WTC11 (cell line): ENCODE results near the gene NCLN. TPM values are rescaled to one million over a fixed set of nuclear protein-coding genes. Genes with fewer than 3 reads are reported as not detected.

Experiments
- ATAC-seq: fragments of 200-7000 bp; cut with Tn5 transposase; 2 replicates; pipeline ENCODE4 v1.10.0; 2021; ENCODE audit warnings: mild to moderate bottlenecking, moderate library complexity
- CTCF ChIA-PET: fragments of 300-600 bp; sonication (Branson Sonifier 250); formaldehyde crosslinking; loops from one replicate; lab custom pipeline; 2021; ENCODE audit warnings: antibody characterized with exemption; lab: Charles Lee
- POLR2A ChIA-PET: fragments of 350-600 bp; sonication (Branson Sonifier 250); formaldehyde crosslinking; loops from one replicate; lab custom pipeline; 2021; ENCODE audit warnings: antibody characterized with exemption; lab: Charles Lee
- DNase-seq: peaks from one replicate; pipeline ENCODE4 v3.0.0; 2021; ENCODE audit warnings: low spot score
- H3K27ac Mint-ChIP-seq: 2 replicates; pipeline ENCODE4 v1.8.0; 2021; ENCODE audit warnings: mixed read lengths
- H3K27me3 Mint-ChIP-seq: 2 replicates; pipeline ENCODE4 v1.8.0; 2021; ENCODE audit warnings: low read depth, mild to moderate bottlenecking, moderate library complexity, mixed read lengths
- H3K36me3 Mint-ChIP-seq: 2 replicates; pipeline ENCODE4 v1.8.0; 2021; ENCODE audit warnings: mixed read lengths
- H3K4me1 Mint-ChIP-seq: 2 replicates; pipeline ENCODE4 v1.8.0; 2022; ENCODE audit warnings: mixed read lengths
- H3K4me3 Mint-ChIP-seq: 2 replicates; pipeline ENCODE4 v1.8.0; 2021; ENCODE audit warnings: mild to moderate bottlenecking, moderate library complexity, mixed read lengths
- H3K9me3 Mint-ChIP-seq: 2 replicates; pipeline ENCODE4 v1.8.0; 2021; ENCODE audit warnings: mixed read lengths
- ATF3 ChIP-seq: sonication (generic); formaldehyde crosslinking; conservative IDR thresholded peaks from 2 replicates; pipeline ENCODE4 v1.8.1; 2022; ENCODE audit warnings: mild to moderate bottlenecking, missing genetic modification reagents
- ATF6 ChIP-seq: sonication (generic); formaldehyde crosslinking; IDR thresholded peaks from 2 replicates; pipeline ENCODE4 v1.8.1; 2023; ENCODE audit warnings: mild to moderate bottlenecking, missing genetic modification reagents
- CREM ChIP-seq: sonication (generic); formaldehyde crosslinking; IDR thresholded peaks from 2 replicates; pipeline ENCODE4 v1.8.1; 2022; ENCODE audit warnings: mild to moderate bottlenecking, missing genetic modification reagents, moderate library complexity
- ERG ChIP-seq: fragments of 250-450 bp; sonication (Bioruptor Pico); IDR thresholded peaks from 2 replicates; pipeline ENCODE4 v1.8.0; 2021; ENCODE audit warnings: mild to moderate bottlenecking
- FOXK1 ChIP-seq: sonication (generic); formaldehyde crosslinking; IDR thresholded peaks from 2 replicates; pipeline ENCODE4 v1.8.0; 2022; ENCODE audit warnings: mild to moderate bottlenecking, moderate library complexity, missing genetic modification reagents
- MAX ChIP-seq: sonication (generic); formaldehyde crosslinking; IDR thresholded peaks from 2 replicates; pipeline ENCODE4 v1.8.0; 2022; ENCODE audit warnings: mild to moderate bottlenecking, missing genetic modification reagents
- NFE2L1 ChIP-seq: sonication (generic); formaldehyde crosslinking; IDR thresholded peaks from 2 replicates; pipeline ENCODE4 v1.8.1; 2023; ENCODE audit warnings: missing genetic modification reagents
- NR2C2 ChIP-seq: sonication (generic); formaldehyde crosslinking; IDR thresholded peaks from 2 replicates; pipeline ENCODE4 v1.8.0; 2022; ENCODE audit warnings: mild to moderate bottlenecking, missing genetic modification reagents
- OVOL2 ChIP-seq: fragments of 250-450 bp; sonication (Bioruptor Pico); IDR thresholded peaks from 2 replicates; pipeline ENCODE4 v1.9.0; 2021; ENCODE audit warnings: mild to moderate bottlenecking, borderline replicate concordance
- PRDM15 ChIP-seq: sonication (generic); formaldehyde crosslinking; IDR thresholded peaks from 2 replicates; pipeline ENCODE4 v1.8.0; 2022; ENCODE audit warnings: missing genetic modification reagents
- STAT6 ChIP-seq: sonication (generic); formaldehyde crosslinking; conservative IDR thresholded peaks from 2 replicates; pipeline ENCODE4 v1.8.1; 2023; ENCODE audit warnings: mild to moderate bottlenecking, low read depth, missing genetic modification reagents, moderate library complexity
- TEAD4 ChIP-seq: sonication (generic); formaldehyde crosslinking; IDR thresholded peaks from 2 replicates; pipeline ENCODE4 v1.8.0; 2022; ENCODE audit warnings: mild to moderate bottlenecking, missing genetic modification reagents
- TP53 ChIP-seq: sonication (generic); formaldehyde crosslinking; IDR thresholded peaks from 2 replicates; pipeline ENCODE4 v1.8.1; 2023; ENCODE audit warnings: mild to moderate bottlenecking, missing genetic modification reagents
- USF1 ChIP-seq: sonication (generic); formaldehyde crosslinking; IDR thresholded peaks from 2 replicates; pipeline ENCODE4 v1.8.0; 2022; ENCODE audit warnings: mild to moderate bottlenecking, missing genetic modification reagents
- ZNF232 ChIP-seq: sonication (generic); formaldehyde crosslinking; IDR thresholded peaks from 2 replicates; pipeline ENCODE4 v1.8.0; 2022; ENCODE audit warnings: mild to moderate bottlenecking, missing genetic modification reagents
- ZNF281 ChIP-seq: sonication (generic); formaldehyde crosslinking; IDR thresholded peaks from 2 replicates; pipeline ENCODE4 v1.8.0; 2023; ENCODE audit warnings: mild to moderate bottlenecking, missing genetic modification reagents
- ZNF512 ChIP-seq: sonication (generic); formaldehyde crosslinking; IDR thresholded peaks from 2 replicates; pipeline ENCODE4 v1.8.1; 2022; ENCODE audit warnings: missing genetic modification reagents, borderline replicate concordance
- total RNA-seq: library from RNA; stranded (reverse); gene quantifications from 3 replicates; pipeline ENCODE4 v1.2.3, GENCODE V29; 2021

The NCLN gene
- total RNA-seq, 1 experiment from 2014 or later, result 113 TPM

GRCh38 chr19:3229888-3230496, 44.3 kb downstream of the NCLN start (continued):
- no peak for TF ChIP-seq NFE2L1 (CRISPR knock-in tag)

GRCh38 chr19:3231288-3231687, 45.6 kb downstream of the NCLN start:
- Mint-ChIP-seq H3K9me3 (no peaks in the 10 kb centered on the region), H3K27me3 (no peaks in the 10 kb centered on the region), H3K4me3 (no peak overlapping the region), H3K27ac (no peak overlapping the region), H3K36me3 (no peaks in the 10 kb centered on the region), H3K4me1 (peaks cover 8% of the 10 kb centered on the region)
- DNase-seq (no peak), ATAC-seq (no peak)
- POLR2A ChIA-PET, result no interaction called here
- TF ChIP-seq PRDM15 (CRISPR knock-in tag) (no peak), ZNF512 (no peak), FOXK1 (CRISPR knock-in tag) (no peak), ZNF232 (CRISPR knock-in tag) (no peak), USF1 (no peak), OVOL2 (CRISPR knock-in tag) (no peak), NR2C2 (CRISPR knock-in tag) (no peak), ZNF281 (CRISPR knock-in tag) (no peak), TP53 (CRISPR knock-in tag) (no peak), STAT6 (CRISPR knock-in tag) (no peak), TEAD4 (CRISPR knock-in tag) (no peak), CREM (CRISPR knock-in tag) (no peak), MAX (CRISPR knock-in tag) (no peak), ATF6 (CRISPR knock-in tag) (no peak), ERG (CRISPR knock-in tag) (no peak), ATF3 (no peak)
- TF ChIP-seq, all 79 proteins: peak for 0
- CTCF ChIA-PET, result interaction anchor here (4.4 kb wide), 1 partner anchor 44 kb away, joined by 30 read pairs; no protein-coding TSS in a partner anchor
